ENCODE measurements around the gene ARMH2.

- no peak for TF ChIP-seq POLR2A (IDR thresholded peaks at IDR 0.05)
- no peak for TF ChIP-seq CTCF (IDR thresholded peaks at IDR 0.05)
- no peak for TF ChIP-seq EP300 (IDR thresholded peaks at IDR 0.05)
Measured at GRCh38 chr6:24757611-24758010, 41.1 kb downstream of the ARMH2 start.

Data from stomach (tissue), 4 donors.